HCT116 (cell line): ENCODE results near the gene TOPORS. TPM values are rescaled to one million over a fixed set of nuclear protein-coding genes. Genes with fewer than 3 reads are reported as not detected.

Experiments used
- ATAC-seq: fragments of 200-7000 bp; cut with Tn5 transposase; 2 replicates; pipeline ENCODE4 v1.9.1; 2020; ENCODE audit warnings: mild to moderate bottlenecking, moderate library complexity
- BruUV-seq: library from RNA; stranded (reverse); fragments of 400-500 nt; replicated peaks from 2 replicates; lab custom pipeline; 2021; lab: Mats Ljungman, UMichigan
- CTCF ChIA-PET: fragments of 300-600 bp; sonication (Branson Sonifier 250); formaldehyde crosslinking; loops from one replicate; lab custom pipeline; 2021; ENCODE audit warnings: antibody characterized with exemption; lab: Charles Lee
- POLR2A ChIA-PET: fragments of 300-600, 350-600 bp; sonication (Branson Sonifier 250); formaldehyde crosslinking; loops from one replicate; lab custom pipeline; 2021; ENCODE audit warnings: antibody characterized with exemption; lab: Charles Lee
- RAD21 ChIA-PET, 2 experiments: fragments of 300-600 bp; sonication (Branson Sonifier 250); formaldehyde crosslinking; loops; one replicate each; lab custom pipeline; 2023; ENCODE audit warnings: low total read pairs in 2 of 2; ENCODE audit not compliant: uncharacterized antibody in 2 of 2, unreplicated experiment in 2 of 2, low non-redundant PET in 1 of 2; lab: Charles Lee
- DNase-seq: peaks from one replicate; pipeline ENCODE4 v3.0.0-alpha.2; 2010; ENCODE audit warnings: low read depth, low spot score
- H2AFZ ChIP-seq: fragments of 200-600 bp; shearing (Covaris generic), sonication (generic); 2 replicates; pipeline ENCODE4 v1.6.1; 2017; ENCODE audit warnings: low read depth, mixed run types, mixed read lengths, antibody characterized with exemption, low read length; ENCODE audit not compliant: poor library complexity, severe bottlenecking
- H3K27ac ChIP-seq: 2 replicates; pipeline ENCODE4 v1.5.1; 2012; ENCODE audit warnings: low read depth, low read length
- H3K27me3 ChIP-seq: fragments of 200-600 bp; sonication (generic); 2 replicates; pipeline ENCODE4 v1.6.1; 2016; ENCODE audit warnings: mixed run types, low read length, mixed read lengths; ENCODE audit not compliant: insufficient read depth
- H3K36me3 ChIP-seq, 2 experiments: fragments of 200-500 bp in 1 of 2; fragments of 200-600 bp in 1 of 2; sonication (Bioruptor generic) in 1 of 2; sonication (generic) in 1 of 2; 2 replicates each; pipeline versions ENCODE4 v1.5.1 to v1.6.1; 2014 to 2016; ENCODE audit warnings: low read length in 2 of 2, inconsistent platforms in 1 of 2, mixed read lengths in 1 of 2, mixed run types in 1 of 2; ENCODE audit not compliant: insufficient read depth in 2 of 2, control insufficient read depth in 1 of 2
- H3K4me1 ChIP-seq, 2 experiments: fragments of 200-600 bp in 1 of 2; sonication (generic) in 1 of 2; 2 replicates each; pipeline versions ENCODE4 v1.5.1 to v1.6.1; 2012 to 2017; ENCODE audit warnings: low read length in 2 of 2, inconsistent platforms in 1 of 2, mild to moderate bottlenecking in 1 of 2, mixed read lengths in 1 of 2, mixed run types in 1 of 2, moderate library complexity in 1 of 2; ENCODE audit not compliant: insufficient read depth in 2 of 2, control insufficient read depth in 1 of 2
- H3K4me2 ChIP-seq: fragments of 200-600 bp; sonication (generic); 2 replicates; pipeline ENCODE4 v1.6.1; 2017; ENCODE audit warnings: mixed run types, low read length, mixed read lengths
- H3K4me3 ChIP-seq, 2 experiments: fragments of 200-600 bp in 1 of 2; sonication (generic) in 1 of 2; replicated peaks in 1 of 2; 2 replicates each; pipeline ENCODE4 v1.5.1; 2011 to 2016; ENCODE audit warnings: low read length in 2 of 2, control low read depth in 1 of 2, low read depth in 1 of 2, mild to moderate bottlenecking in 1 of 2, mixed read lengths in 1 of 2, mixed run types in 1 of 2
- H3K79me2 ChIP-seq: fragments of 200-600 bp; sonication (generic); 2 replicates; pipeline ENCODE4 v1.6.1; 2017; ENCODE audit warnings: mild to moderate bottlenecking, mixed run types, low read length, moderate library complexity, mixed read lengths; ENCODE audit not compliant: insufficient read depth
- H3K9ac ChIP-seq: fragments of 200-600 bp; sonication (generic); 2 replicates; pipeline ENCODE4 v1.6.1; 2016; ENCODE audit warnings: low read length, mixed read lengths
- H3K9me2 ChIP-seq: fragments of 200-600 bp; sonication (generic), shearing (Covaris generic); 2 replicates; pipeline ENCODE4 v1.6.1; 2017; ENCODE audit warnings: mixed run types, mild to moderate bottlenecking, moderate library complexity; ENCODE audit not compliant: insufficient read depth
- H3K9me3 ChIP-seq, 2 experiments: fragments of 200-500 bp in 1 of 2; fragments of 200-600 bp in 1 of 2; sonication (Bioruptor generic) in 1 of 2; sonication (generic) in 1 of 2; 2 replicates each; pipeline ENCODE4 v1.6.1; 2014 to 2017; ENCODE audit warnings: low read length in 2 of 2, mixed read lengths in 2 of 2, inconsistent platforms in 1 of 2, low read depth in 1 of 2, mild to moderate bottlenecking in 1 of 2, mixed run types in 1 of 2, moderate library complexity in 1 of 2; ENCODE audit not compliant: control insufficient read depth in 1 of 2, insufficient read depth in 1 of 2
- H4K20me1 ChIP-seq: fragments of 200-600 bp; sonication (generic), shearing (Covaris generic); 2 replicates; pipeline ENCODE4 v1.6.1; 2017; ENCODE audit warnings: mixed run types, mild to moderate bottlenecking, moderate library complexity; ENCODE audit not compliant: insufficient read depth
- CEBPB ChIP-seq: IDR thresholded peaks from 2 replicates; pipeline ENCODE4 v1.6.1; 2012; ENCODE audit warnings: low read depth
- CTCF ChIP-seq, 3 experiments: fragments of 200-600 bp in 1 of 3; sonication (generic) in 1 of 3; IDR thresholded peaks in 2 of 3; conservative IDR thresholded peaks in 1 of 3; 2 replicates each; pipeline ENCODE4 v1.5.1; 2012 to 2017; ENCODE audit warnings: low read depth in 2 of 3, low read length in 2 of 3, antibody characterized with exemption in 1 of 3, borderline replicate concordance in 1 of 3, control low read depth in 1 of 3, mild to moderate bottlenecking in 1 of 3, mixed read lengths in 1 of 3, mixed run types in 1 of 3, moderate library complexity in 1 of 3; ENCODE audit not compliant: insufficient read depth in 1 of 3
- RAD21 ChIP-seq: IDR thresholded peaks from 2 replicates; pipeline ENCODE4 v1.6.1; 2012; ENCODE audit warnings: low read depth, mild to moderate bottlenecking
- SP1 ChIP-seq: IDR thresholded peaks from 2 replicates; pipeline ENCODE4 v1.6.1; 2012; ENCODE audit warnings: low read depth
- YY1 ChIP-seq: IDR thresholded peaks from 2 replicates; pipeline ENCODE4 v1.6.1; 2011; ENCODE audit warnings: low read length, low read depth, moderate library complexity, mild to moderate bottlenecking; ENCODE audit not compliant: insufficient replicate concordance; ENCODE audit errors: extremely low read depth
- intact Hi-C: fragments of 100-400 bp; cut with micrococcal nuclease; formaldehyde crosslinking; loops from 2 replicates; pipeline ENCODE4 v1.10.0; 2022
- total RNA-seq: library from RNA; stranded (reverse); gene quantifications from one replicate; pipeline ENCODE4 v1.2.1, GENCODE V29; 2021; ENCODE audit not compliant: unreplicated experiment

Gene TOPORS
- total RNA-seq, 1 experiment from 2014 or later, result 12.7 TPM

- H3K9me2 ChIP-seq, result no peaks in the 10 kb centered on the region
- intact Hi-C loops, result loop anchor here (1.0 to 10.0 kb wide), 4 partner anchors 123 to 645 kb away; no protein-coding TSS in a partner anchor
- H3K4me2 ChIP-seq, result no peak overlapping the region
- DNase-seq (peak; percentile 48), ATAC-seq (peak; percentile 49; the same call in 1 of the 2 replicates)
- RAD21 ChIA-PET, result interaction anchor here (3.4 to 4.0 kb wide), 2 partner anchors 201 kb away, joined by 33 to 38 read pairs; no protein-coding TSS in a partner anchor
- no TSS peak for BruUV-seq
- no peak overlapping the region for H3K27ac ChIP-seq
- no peaks in the 10 kb centered on the region for H4K20me1 ChIP-seq
- no peaks in the 10 kb centered on the region for H3K79me2 ChIP-seq
- CTCF ChIA-PET, result interaction anchor here (0.7 to 13.3 kb wide), 15 partner anchors 9 to 445 kb away, joined by 3 to 553 read pairs (median 5); partner anchors contain the start of genes ACO1, DNAJA1 and RIGI
- no peaks in the 10 kb centered on the region for H3K9me3 ChIP-seq
- H3K4me3 ChIP-seq, result no peak overlapping the region
- no peaks in the 10 kb centered on the region for H3K4me1 ChIP-seq
- no peaks in the 10 kb centered on the region for H3K36me3 ChIP-seq
- H3K9ac ChIP-seq, result no peak overlapping the region
- H2AFZ ChIP-seq, result peak overlapping the region; percentile 81
- TF ChIP-seq CTCF (IDR thresholded peaks at IDR 0.05 in 2 of 3, conservative IDR thresholded peaks at IDR 0.05 in 1 of 3; ENCODE audit: borderline replicate concordance in 1 of 3, insufficient read depth in 1 of 3, low read depth in 2 of 3, low read length in 2 of 3) (peak; percentile 85 to 94 (median 91)), SP1 (no peak), RAD21 (peak; percentile 83), CEBPB (no peak), YY1 (peak; percentile 33)
- no peaks in the 10 kb centered on the region for H3K27me3 ChIP-seq
- POLR2A ChIA-PET, result interaction anchor here (1.1 to 3.7 kb wide), 2 partner anchors 195 to 200 kb away, joined by 10 to 24 read pairs; partner anchors contain the start of gene ACO1
These were observed 27.4 kb upstream of the TOPORS start for GRCh38 chr9:32579706-32580331.
